Neural cell (in vitro differentiated cells): ENCODE measurements around the gene FHIT.

Experiments used
- EP300 ChIP-seq: fragments of 450-650 bp; conservative IDR thresholded peaks from 2 replicates; pipeline ENCODE4 v1.6.1; 2014; ENCODE audit warnings: antibody characterized with exemption, mild to moderate bottlenecking, moderate library complexity; ENCODE audit not compliant: poor library complexity, severe bottlenecking
- EZH2 ChIP-seq: fragments of 200-600, 300-800 bp; shearing (Covaris generic), sonication (generic); IDR thresholded peaks from 2 replicates; pipeline ENCODE4 v1.6.1; 2014; ENCODE audit warnings: antibody characterized with exemption, low read length, borderline replicate concordance, mild to moderate bottlenecking; ENCODE audit not compliant: insufficient read depth, poor library complexity, severe bottlenecking
- POLR2AphosphoS5 ChIP-seq: IDR thresholded peaks from 2 replicates; pipeline ENCODE4 v1.6.1; 2012
- TF ChIP-seq, protein P1 (sequence below): fragments of 450-650 bp; IDR thresholded peaks from 2 replicates; pipeline ENCODE4 v1.5.1; 2014; ENCODE audit warnings: antibody characterized with exemption, mild to moderate bottlenecking, moderate library complexity; ENCODE audit not compliant: poor library complexity, severe bottlenecking

DNA sequence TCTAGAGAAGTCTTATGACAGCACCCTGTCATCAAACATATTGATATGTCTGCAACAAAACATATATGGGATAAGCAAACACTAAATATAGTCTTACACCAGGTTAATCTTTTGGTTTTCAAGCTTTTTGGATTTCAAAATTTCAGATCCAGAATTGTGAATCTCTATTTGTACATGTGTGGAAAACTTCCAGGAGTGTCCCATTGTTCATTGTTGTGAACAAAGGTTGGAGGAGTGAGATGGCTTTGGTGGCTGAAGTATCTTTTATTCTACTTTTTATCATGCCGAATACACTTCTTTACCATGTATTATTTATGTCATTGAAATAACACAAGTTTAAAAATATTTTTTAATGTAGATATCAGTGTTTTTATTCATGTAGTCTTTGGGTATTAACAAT lies 5.9 kb upstream of the FHIT start:
- TF ChIP-seq, protein P1, sequence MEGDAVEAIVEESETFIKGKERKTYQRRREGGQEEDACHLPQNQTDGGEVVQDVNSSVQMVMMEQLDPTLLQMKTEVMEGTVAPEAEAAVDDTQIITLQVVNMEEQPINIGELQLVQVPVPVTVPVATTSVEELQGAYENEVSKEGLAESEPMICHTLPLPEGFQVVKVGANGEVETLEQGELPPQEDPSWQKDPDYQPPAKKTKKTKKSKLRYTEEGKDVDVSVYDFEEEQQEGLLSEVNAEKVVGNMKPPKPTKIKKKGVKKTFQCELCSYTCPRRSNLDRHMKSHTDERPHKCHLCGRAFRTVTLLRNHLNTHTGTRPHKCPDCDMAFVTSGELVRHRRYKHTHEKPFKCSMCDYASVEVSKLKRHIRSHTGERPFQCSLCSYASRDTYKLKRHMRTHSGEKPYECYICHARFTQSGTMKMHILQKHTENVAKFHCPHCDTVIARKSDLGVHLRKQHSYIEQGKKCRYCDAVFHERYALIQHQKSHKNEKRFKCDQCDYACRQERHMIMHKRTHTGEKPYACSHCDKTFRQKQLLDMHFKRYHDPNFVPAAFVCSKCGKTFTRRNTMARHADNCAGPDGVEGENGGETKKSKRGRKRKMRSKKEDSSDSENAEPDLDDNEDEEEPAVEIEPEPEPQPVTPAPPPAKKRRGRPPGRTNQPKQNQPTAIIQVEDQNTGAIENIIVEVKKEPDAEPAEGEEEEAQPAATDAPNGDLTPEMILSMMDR = no peak
- TF ChIP-seq EZH2 = no peak
- no peak for TF ChIP-seq POLR2AphosphoS5
- TF ChIP-seq EP300 = no peak
